Fibroblast of lung (primary cell): ENCODE measurements around the gene KDELR1. TPM values are rescaled to one million over a fixed set of nuclear protein-coding genes. Genes with fewer than 3 reads are reported as not detected.

ENCODE experiments used
- DNase-seq, 2 donors: peaks; one replicate each; pipeline versions ENCODE4 v3.0.0 to v3.0.0-alpha.2; 2010; ENCODE audit warnings: low read depth in 2 of 2
- H2AFZ ChIP-seq: 2 replicates; pipeline ENCODE4 v1.5.1; 2012; ENCODE audit warnings: low read length, control low read depth, inconsistent platforms
- H3K27ac ChIP-seq: 2 replicates; pipeline ENCODE4 v1.5.1; 2011; ENCODE audit warnings: low read length, control low read depth; ENCODE audit not compliant: insufficient read depth
- H3K27me3 ChIP-seq: 2 replicates; pipeline ENCODE4 v1.5.1; 2011; ENCODE audit warnings: mild to moderate bottlenecking, low read length; ENCODE audit not compliant: control insufficient read depth, insufficient read depth
- H3K36me3 ChIP-seq: 2 replicates; pipeline ENCODE4 v1.5.1; 2011; ENCODE audit warnings: low read length; ENCODE audit not compliant: control insufficient read depth, insufficient read depth
- H3K4me1 ChIP-seq: 2 replicates; pipeline ENCODE4 v1.5.1; 2011; ENCODE audit warnings: low read length; ENCODE audit not compliant: control insufficient read depth, insufficient read depth; ENCODE audit errors: extremely low read depth
- H3K4me2 ChIP-seq: 2 replicates; pipeline ENCODE4 v1.5.1; 2011; ENCODE audit warnings: low read length, control low read depth; ENCODE audit not compliant: insufficient read depth; ENCODE audit errors: extremely low read depth
- H3K4me3 ChIP-seq, 4 experiments: fragments of 200-600 bp in 1 of 4; sonication (generic) in 1 of 4; replicated peaks in 1 of 4; 2 replicates each; pipeline ENCODE4 v1.5.1; 2011 to 2016; ENCODE audit warnings: low read length in 4 of 4, low read depth in 3 of 4, mild to moderate bottlenecking in 3 of 4, control low read depth in 2 of 4, inconsistent platforms in 1 of 4, mixed read lengths in 1 of 4; ENCODE audit not compliant: insufficient read depth in 1 of 4; ENCODE audit errors: control extremely low read depth in 1 of 4
- H3K79me2 ChIP-seq: 2 replicates; pipeline ENCODE4 v1.5.1; 2012; ENCODE audit warnings: mild to moderate bottlenecking, low read length, inconsistent platforms; ENCODE audit not compliant: control insufficient read depth, insufficient read depth
- H3K9ac ChIP-seq: 2 replicates; pipeline ENCODE4 v1.5.1; 2011; ENCODE audit warnings: mild to moderate bottlenecking, low read length, control low read depth; ENCODE audit not compliant: insufficient read depth
- H3K9me3 ChIP-seq: 2 replicates; pipeline ENCODE4 v1.5.1; 2012; ENCODE audit warnings: low read depth, low read length; ENCODE audit not compliant: control insufficient read depth, insufficient read depth
- H4K20me1 ChIP-seq: 2 replicates; pipeline ENCODE4 v1.5.1; 2011; ENCODE audit warnings: low read length; ENCODE audit not compliant: control insufficient read depth, insufficient read depth; ENCODE audit errors: extremely low read depth
- CTCF ChIP-seq, 2 donors: IDR thresholded peaks in 1 of 2; conservative IDR thresholded peaks in 1 of 2; 1 replicate in 1 of 2; 2 replicates in 1 of 2; pipeline ENCODE4 v1.5.1; 2011 to 2012; ENCODE audit warnings: low read length in 2 of 2, control low read depth in 1 of 2, inconsistent platforms in 1 of 2, low read depth in 1 of 2, mild to moderate bottlenecking in 1 of 2
- EZH2 ChIP-seq: IDR thresholded peaks from 2 replicates; pipeline ENCODE4 v1.5.1; 2012; ENCODE audit warnings: low read length, control low read depth, mild to moderate bottlenecking; ENCODE audit errors: missing control alignments
- polyA plus RNA-seq, 2 donors: library from polyadenylated mRNA; depleted of rRNA in 1 of 2; stranded (reverse) in 1 of 2; unstranded in 1 of 2; fragments of >200 nt; gene quantifications; 2 replicates each; pipeline ENCODE4 v1.2.1, GENCODE V29; 2011 to 2012; ENCODE audit warnings: missing spikeins in 1 of 2
- total RNA-seq: library from RNA; depleted of rRNA; stranded (reverse); fragments of >200 nt; gene quantifications from 2 replicates; pipeline ENCODE4 v1.2.1, GENCODE V29; 2014

KDELR1 gene
- total and polyA plus RNA-seq, 2 donors (not counting 1 experiment from before 2014, with no cell fraction given) = 59.0 to 145 TPM

DNA sequence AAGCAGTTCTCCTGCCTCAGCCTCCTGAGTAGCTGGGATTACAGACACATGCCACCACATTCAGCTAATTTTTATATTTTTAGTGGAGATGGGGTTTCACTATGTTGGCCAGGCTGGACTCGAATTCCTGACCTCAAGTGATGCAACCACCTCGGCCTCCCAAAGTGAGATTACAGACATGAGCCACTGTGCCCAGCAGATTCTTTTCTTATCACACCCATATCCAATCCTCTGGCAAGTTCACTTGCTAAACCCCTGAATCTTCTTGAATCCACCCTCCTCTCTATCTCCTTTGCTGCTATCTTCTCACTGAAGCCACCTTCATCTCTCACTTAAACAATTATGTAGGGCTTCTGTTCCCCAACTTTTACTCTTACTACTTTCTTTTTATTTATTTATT lies 45.2 kb downstream of the KDELR1 start:
- H3K4me1 ChIP-seq = no peaks in the 10 kb centered on the region
- H3K27ac ChIP-seq = no peak overlapping the region
- H3K27me3 ChIP-seq = no peaks in the 10 kb centered on the region
- no peak overlapping the region for H3K4me3 ChIP-seq
- no peaks in the 10 kb centered on the region for H3K9me3 ChIP-seq
- no peak overlapping the region for H3K9ac ChIP-seq
- H4K20me1 ChIP-seq = no peaks in the 10 kb centered on the region
- H3K4me2 ChIP-seq = no peak overlapping the region
- DNase-seq = no peak
- H2AFZ ChIP-seq = no peak overlapping the region
- H3K79me2 ChIP-seq = no peaks in the 10 kb centered on the region
- TF ChIP-seq EZH2 (no peak), CTCF (conservative IDR thresholded peaks at IDR 0.05 in 1 of 2, IDR thresholded peaks at IDR 0.05 in 1 of 2; ENCODE audit: low read depth in 1 of 2, low read length in 2 of 2) (no peak)
- H3K36me3 ChIP-seq = no peaks in the 10 kb centered on the region

DNA sequence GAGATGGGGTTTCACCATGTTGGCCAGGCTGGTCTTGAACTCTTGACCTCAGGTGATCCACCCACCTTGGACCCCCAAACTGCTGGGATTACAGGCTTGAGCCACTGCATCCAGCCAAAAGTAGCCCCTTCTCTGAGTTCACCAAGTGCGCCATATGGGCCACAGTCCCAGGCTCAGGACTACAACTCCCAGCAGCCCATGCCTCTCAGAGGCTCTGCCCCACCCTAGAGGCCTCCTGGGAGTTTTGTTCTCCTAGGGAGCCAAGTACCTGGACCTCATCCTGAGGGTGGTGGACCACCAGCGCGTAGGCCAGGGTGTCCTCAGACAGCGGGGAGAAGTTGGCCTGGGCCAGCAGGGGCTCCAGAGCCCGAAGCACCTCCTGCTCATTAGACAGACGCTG lies 46.5 kb downstream of the KDELR1 start:
- H3K79me2 ChIP-seq = no peaks in the 10 kb centered on the region
- no peaks in the 10 kb centered on the region for H3K4me1 ChIP-seq
- H4K20me1 ChIP-seq = no peaks in the 10 kb centered on the region
- no peak overlapping the region for H3K4me2 ChIP-seq
- H2AFZ ChIP-seq = no peak overlapping the region
- TF ChIP-seq EZH2 (no peak), CTCF (conservative IDR thresholded peaks at IDR 0.05 in 1 of 2, IDR thresholded peaks at IDR 0.05 in 1 of 2; ENCODE audit: low read depth in 1 of 2, low read length in 2 of 2) (no peak)
- no peak overlapping the region for H3K27ac ChIP-seq
- H3K27me3 ChIP-seq = no peaks in the 10 kb centered on the region
- H3K9ac ChIP-seq = no peak overlapping the region
- no peak overlapping the region for H3K4me3 ChIP-seq
- H3K9me3 ChIP-seq = no peaks in the 10 kb centered on the region
- H3K36me3 ChIP-seq = no peaks in the 10 kb centered on the region
- DNase-seq = no peak

- no peaks in the 10 kb centered on the region for H3K36me3 ChIP-seq
- peak in 1 of 2 donors; percentile 35 for DNase-seq
- H4K20me1 ChIP-seq = no peaks in the 10 kb centered on the region
Observed at GRCh38 chr19:48342841-48343540, 48.4 kb downstream of the KDELR1 start.

More at GRCh38 chr19:48342841-48343540, 48.4 kb downstream of the KDELR1 start:
- TF ChIP-seq EZH2 (no peak), CTCF (conservative IDR thresholded peaks at IDR 0.05 in 1 of 2, IDR thresholded peaks at IDR 0.05 in 1 of 2; ENCODE audit: low read depth in 1 of 2, low read length in 2 of 2) (no peak)
- Histone ChIP-seq H3K9ac (no peak overlapping the region), H3K4me2 (no peak overlapping the region), H3K9me3 (no peaks in the 10 kb centered on the region), H3K79me2 (no peaks in the 10 kb centered on the region), H3K27me3 (no peaks in the 10 kb centered on the region), H2AFZ (no peak overlapping the region), H3K4me1 (no peaks in the 10 kb centered on the region), H3K27ac (no peak overlapping the region), H3K4me3 (no peak overlapping the region)
